SU-DHL-6 (cell line): ENCODE measurements around the gene EZR.

Experiments used
- H2AFZ ChIP-seq: fragments of 200-600 bp; sonication (generic); 2 replicates; pipeline ENCODE4 v1.6.1; 2014; ENCODE audit warnings: low read depth, mild to moderate bottlenecking, moderate library complexity, mixed read lengths, antibody characterized with exemption, low read length; ENCODE audit not compliant: severe bottlenecking
- H3F3A ChIP-seq: fragments of 200-600 bp; shearing (Covaris generic); 2 replicates; pipeline ENCODE4 v1.6.0; 2016; ENCODE audit warnings: antibody characterized with exemption, mild to moderate bottlenecking; ENCODE audit not compliant: insufficient read depth
- H3K27ac ChIP-seq: fragments of 200-600 bp; sonication (generic); 2 replicates; pipeline ENCODE4 v1.5.1; 2016; ENCODE audit warnings: low read depth, mild to moderate bottlenecking, low read length, moderate library complexity, mixed read lengths
- H3K27me3 ChIP-seq: fragments of 200-600 bp; sonication (generic), shearing (Covaris generic); 2 replicates; pipeline ENCODE4 v1.6.0; 2014; ENCODE audit warnings: mild to moderate bottlenecking, low read length
- H3K36me3 ChIP-seq: fragments of 200-600 bp; sonication (generic); 2 replicates; pipeline ENCODE4 v1.6.1; 2014; ENCODE audit warnings: mild to moderate bottlenecking, low read length, mixed read lengths
- H3K4me2 ChIP-seq: fragments of 300-600, 200-600 bp; shearing (Covaris generic), sonication (generic); 2 replicates; pipeline ENCODE4 v1.6.0; 2014; ENCODE audit warnings: low read length, low read depth, mild to moderate bottlenecking; ENCODE audit not compliant: poor library complexity, severe bottlenecking
- H3K4me3 ChIP-seq: fragments of 200-600 bp; sonication (generic); 2 replicates; pipeline ENCODE4 v1.5.1; 2014; ENCODE audit warnings: antibody characterized with exemption, low read length, mild to moderate bottlenecking, mixed read lengths; ENCODE audit not compliant: insufficient read depth, poor library complexity, severe bottlenecking
- H3K79me2 ChIP-seq: fragments of 200-600 bp; sonication (generic); 2 replicates; pipeline ENCODE4 v1.6.1; 2014; ENCODE audit warnings: mild to moderate bottlenecking, low read length, moderate library complexity; ENCODE audit not compliant: insufficient read depth
- H3K9ac ChIP-seq: fragments of 200-600 bp; sonication (generic); 2 replicates; pipeline ENCODE4 v1.7.0; 2014; ENCODE audit warnings: mild to moderate bottlenecking, low read length
- H3K9me2 ChIP-seq: fragments of 200-600 bp; sonication (generic); replicated peaks from 2 replicates; pipeline ENCODE4 v1.6.1; 2014; ENCODE audit warnings: low read length; ENCODE audit not compliant: insufficient read depth
- H3K9me3 ChIP-seq: fragments of 200-600 bp; sonication (generic); 2 replicates; pipeline ENCODE4 v1.6.1; 2014; ENCODE audit warnings: low read length, mixed read lengths; ENCODE audit not compliant: insufficient read depth
- H4K20me1 ChIP-seq: fragments of 200-600 bp; sonication (generic); 2 replicates; pipeline ENCODE4 v1.6.1; 2014; ENCODE audit warnings: low read depth, mild to moderate bottlenecking, antibody characterized with exemption, low read length, moderate library complexity, mixed read lengths
- CTCF ChIP-seq: fragments of 200-600 bp; sonication (generic); IDR thresholded peaks from one replicate; pipeline ENCODE4 v1.5.1; 2017; ENCODE audit warnings: antibody characterized with exemption, mild to moderate bottlenecking, low read length, moderate library complexity; ENCODE audit not compliant: insufficient read depth, poor library complexity, severe bottlenecking
- EZH2phosphoT487 ChIP-seq: fragments of 200-600 bp; sonication (generic), shearing (Covaris generic); conservative IDR thresholded peaks from 2 replicates; pipeline ENCODE4 v1.6.1; 2018; ENCODE audit warnings: mild to moderate bottlenecking, antibody characterized with exemption, low read length, moderate library complexity, mixed read lengths

The EZR gene

DNA sequence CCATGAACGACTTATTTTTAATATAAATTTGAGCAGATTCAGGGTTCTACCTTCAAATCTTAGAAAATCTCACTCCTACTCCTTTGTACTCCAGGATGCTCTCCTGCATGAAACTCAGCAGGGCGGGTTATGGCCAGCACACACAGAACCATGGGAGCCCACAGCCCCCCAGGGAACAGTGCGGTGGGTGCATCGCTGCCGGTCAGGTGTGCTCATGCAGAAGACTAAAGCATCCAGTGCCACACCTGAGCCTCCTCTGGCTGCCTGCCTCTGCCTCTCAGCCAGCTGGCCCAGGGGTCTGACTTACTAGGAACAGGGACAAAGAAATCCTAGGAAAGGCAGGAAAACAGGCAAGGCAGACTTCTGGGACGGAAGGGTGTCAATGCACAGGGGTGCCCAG lies 31.8 kb downstream of the EZR start:
- TF ChIP-seq EZH2phosphoT487 = no peak
- TF ChIP-seq CTCF = no peak

DNA sequence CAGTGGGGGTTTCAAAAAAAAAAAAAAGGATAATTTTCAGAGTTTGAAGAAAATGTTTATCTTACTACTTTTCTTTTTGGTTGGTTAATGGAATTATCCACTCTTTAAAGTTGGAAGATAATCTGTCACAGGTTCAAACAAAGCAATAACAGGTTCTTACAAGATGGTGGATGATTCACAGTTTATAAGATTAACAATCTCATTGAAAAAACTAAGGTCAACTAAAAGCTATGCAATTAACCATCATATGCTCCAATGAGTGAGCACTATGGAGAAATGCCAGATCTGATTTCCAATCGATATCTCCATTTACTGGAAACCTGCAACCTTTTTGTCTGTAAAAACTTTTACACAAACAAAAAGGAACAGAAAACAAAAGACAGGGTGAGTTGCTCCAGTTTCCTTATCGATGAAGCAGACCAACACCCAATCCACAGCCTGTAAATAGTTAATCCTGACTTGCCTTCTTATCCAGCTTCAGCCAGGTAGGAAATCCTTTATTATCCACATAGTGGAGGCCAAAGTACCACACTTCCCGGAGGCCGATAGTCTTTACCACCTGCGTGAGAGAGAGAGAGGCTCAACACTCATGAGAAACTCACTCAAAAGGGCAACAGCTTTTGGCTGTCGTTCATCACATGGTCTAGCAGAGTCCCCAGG lies 32.4 kb downstream of the EZR start:
- no peak for TF ChIP-seq CTCF
- no peak for TF ChIP-seq EZH2phosphoT487
- Histone ChIP-seq H3K9ac (no peak overlapping the region), H4K20me1 (peaks cover 27% of the 10 kb centered on the region; the same call in 1 of the 2 replicates), H3K36me3 (peaks cover 67% of the 10 kb centered on the region), H3K27me3 (no peaks in the 10 kb centered on the region), H3F3A (peaks cover 22% of the 10 kb centered on the region), H3K79me2 (peaks cover 84% of the 10 kb centered on the region), H2AFZ (no peak overlapping the region), H3K4me3 (no peak overlapping the region), H3K4me2 (no peak overlapping the region), H3K9me3 (no peaks in the 10 kb centered on the region), H3K9me2 (no peaks in the 10 kb centered on the region), H3K27ac (no peak overlapping the region)

More for the DNA sequence above, 31.8 kb downstream of the EZR start:
- no peak overlapping the region for H2AFZ ChIP-seq
- H3K9me3 ChIP-seq = no peaks in the 10 kb centered on the region
- H3K9me2 ChIP-seq = no peaks in the 10 kb centered on the region
- peaks cover 90% of the 10 kb centered on the region for H3K79me2 ChIP-seq
- no peak overlapping the region for H3K4me2 ChIP-seq
- peaks cover 27% of the 10 kb centered on the region; the same call in 1 of the 2 replicates for H4K20me1 ChIP-seq
- H3K36me3 ChIP-seq = peaks cover 62% of the 10 kb centered on the region
- H3K27ac ChIP-seq = no peak overlapping the region
- peaks cover 22% of the 10 kb centered on the region for H3F3A ChIP-seq
- H3K4me3 ChIP-seq = no peak overlapping the region
- H3K27me3 ChIP-seq = no peaks in the 10 kb centered on the region
- no peak overlapping the region for H3K9ac ChIP-seq

DNA sequence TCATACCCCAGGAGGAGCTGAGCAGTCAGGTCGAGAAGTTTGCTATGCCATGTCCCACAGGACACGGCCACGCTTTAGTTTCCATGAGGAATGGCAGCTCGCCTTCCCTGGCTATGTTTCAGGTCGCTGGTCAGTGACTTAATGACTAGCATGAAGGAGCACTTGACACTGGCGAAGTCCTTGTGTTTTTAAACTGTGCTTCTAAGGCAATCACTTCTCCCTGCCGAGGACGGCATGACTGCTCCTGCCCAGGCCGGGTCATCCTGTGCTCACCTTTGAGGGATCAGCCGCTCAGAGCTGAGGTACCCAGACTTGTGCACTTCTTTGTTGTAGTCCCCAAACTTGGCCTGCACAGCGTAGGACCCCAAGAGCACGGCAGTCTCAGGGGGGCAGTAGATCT lies 34.1 kb downstream of the EZR start:
- no peaks in the 10 kb centered on the region for H3K9me2 ChIP-seq
- no peaks in the 10 kb centered on the region for H3K27me3 ChIP-seq
- peaks cover 22% of the 10 kb centered on the region; the same call in 1 of the 2 replicates for H4K20me1 ChIP-seq
- H3K4me2 ChIP-seq = no peak overlapping the region
- H3K9me3 ChIP-seq = no peaks in the 10 kb centered on the region
- no peak for TF ChIP-seq CTCF
- TF ChIP-seq EZH2phosphoT487 = no peak
- H3K4me3 ChIP-seq = no peak overlapping the region
- no peak overlapping the region for H3K9ac ChIP-seq
- peaks cover 73% of the 10 kb centered on the region for H3K36me3 ChIP-seq
- no peak overlapping the region for H3K27ac ChIP-seq
- H2AFZ ChIP-seq = no peak overlapping the region
- H3F3A ChIP-seq = peaks cover 26% of the 10 kb centered on the region
- H3K79me2 ChIP-seq = peaks cover 77% of the 10 kb centered on the region
